C4-2B (cell line): ENCODE results near the gene ARHGAP10.

Experiments
- CTCF ChIP-seq: fragments of 450-650 bp; conservative IDR thresholded peaks from 2 replicates; pipeline ENCODE4 v1.5.1; 2017; ENCODE audit warnings: mild to moderate bottlenecking
- ZFX ChIP-seq: fragments of 450-650 bp; IDR thresholded peaks from 2 replicates; pipeline ENCODE4 v1.6.1; 2017

DNA sequence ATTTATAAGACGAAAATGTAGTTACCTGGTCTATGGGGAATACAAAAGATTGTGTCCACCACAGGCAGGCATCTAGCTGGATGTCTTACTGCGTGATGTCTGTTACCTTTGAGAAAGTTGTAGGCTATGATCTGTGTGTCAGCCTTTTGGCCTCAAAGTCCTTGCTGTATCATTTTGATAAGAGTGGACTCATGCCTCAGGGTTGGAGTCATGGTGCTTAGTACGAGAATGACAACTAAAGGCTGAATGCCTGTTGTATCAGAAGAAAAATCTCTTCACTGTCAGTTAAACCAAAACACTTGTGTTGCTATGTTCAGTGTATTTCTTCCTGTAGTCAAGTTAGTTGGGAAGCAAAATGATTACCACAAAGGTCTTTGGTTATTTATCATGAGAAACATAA is 226.2 kb downstream of the ARHGAP10 start:
- TF ChIP-seq CTCF (no peak), ZFX (no peak)
